Measurements from ENCODE around the gene ABCA3.

ABCA3 gene

DNA sequence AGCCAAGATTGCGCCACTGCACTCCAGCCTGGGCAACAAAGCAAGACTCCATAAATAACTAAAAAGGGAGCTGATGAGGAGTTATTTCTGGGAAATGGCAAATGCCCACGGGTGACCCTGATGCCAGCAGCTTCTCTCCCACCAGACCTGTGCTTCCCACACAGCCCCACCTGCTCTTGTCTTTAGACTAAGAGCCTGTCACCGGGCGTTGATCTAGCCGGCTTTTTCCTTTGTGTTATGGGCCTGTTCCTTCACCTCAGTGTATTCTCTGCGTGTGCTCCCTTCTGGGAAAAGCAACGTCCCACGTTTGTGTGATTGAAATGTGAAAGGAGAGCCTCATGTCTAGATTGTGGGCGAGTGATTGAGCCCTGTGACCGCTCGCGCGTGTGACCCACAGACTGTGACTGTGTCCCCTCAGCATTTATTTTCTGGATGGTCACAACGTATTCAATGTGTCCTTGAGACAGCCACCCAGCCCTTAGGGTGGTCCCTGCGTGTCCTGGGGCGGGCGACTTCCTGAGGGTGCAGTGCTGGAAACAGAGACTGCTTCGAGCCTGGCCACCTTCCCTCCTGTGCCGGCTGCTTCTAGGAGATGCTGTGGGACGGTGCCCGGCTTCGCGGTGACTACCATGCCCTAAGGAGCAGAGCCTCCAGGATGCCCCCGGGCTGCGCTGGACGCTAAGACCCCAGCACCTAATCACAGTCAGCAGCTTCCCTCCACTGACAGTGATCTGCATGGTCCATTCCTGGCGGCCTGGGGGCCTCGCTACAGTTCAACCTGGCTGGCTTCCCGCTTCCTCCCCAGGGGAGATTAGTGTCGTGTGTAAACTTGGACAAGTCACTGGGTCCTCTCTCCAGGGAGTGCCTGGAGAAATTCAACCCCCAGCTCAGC is 64.8 kb downstream of the ABCA3 start:
- TF ChIP-seq, protein P1, sequence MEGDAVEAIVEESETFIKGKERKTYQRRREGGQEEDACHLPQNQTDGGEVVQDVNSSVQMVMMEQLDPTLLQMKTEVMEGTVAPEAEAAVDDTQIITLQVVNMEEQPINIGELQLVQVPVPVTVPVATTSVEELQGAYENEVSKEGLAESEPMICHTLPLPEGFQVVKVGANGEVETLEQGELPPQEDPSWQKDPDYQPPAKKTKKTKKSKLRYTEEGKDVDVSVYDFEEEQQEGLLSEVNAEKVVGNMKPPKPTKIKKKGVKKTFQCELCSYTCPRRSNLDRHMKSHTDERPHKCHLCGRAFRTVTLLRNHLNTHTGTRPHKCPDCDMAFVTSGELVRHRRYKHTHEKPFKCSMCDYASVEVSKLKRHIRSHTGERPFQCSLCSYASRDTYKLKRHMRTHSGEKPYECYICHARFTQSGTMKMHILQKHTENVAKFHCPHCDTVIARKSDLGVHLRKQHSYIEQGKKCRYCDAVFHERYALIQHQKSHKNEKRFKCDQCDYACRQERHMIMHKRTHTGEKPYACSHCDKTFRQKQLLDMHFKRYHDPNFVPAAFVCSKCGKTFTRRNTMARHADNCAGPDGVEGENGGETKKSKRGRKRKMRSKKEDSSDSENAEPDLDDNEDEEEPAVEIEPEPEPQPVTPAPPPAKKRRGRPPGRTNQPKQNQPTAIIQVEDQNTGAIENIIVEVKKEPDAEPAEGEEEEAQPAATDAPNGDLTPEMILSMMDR (IDR thresholded peaks at IDR 0.05; ENCODE audit: insufficient read depth, low read depth, low read length, missing control alignments) = no peak
- no peak overlapping the region for H3K4me3 ChIP-seq (ENCODE audit: low read depth, low read length)
- no peak for DNase-seq (ENCODE audit: low read depth)

DNA sequence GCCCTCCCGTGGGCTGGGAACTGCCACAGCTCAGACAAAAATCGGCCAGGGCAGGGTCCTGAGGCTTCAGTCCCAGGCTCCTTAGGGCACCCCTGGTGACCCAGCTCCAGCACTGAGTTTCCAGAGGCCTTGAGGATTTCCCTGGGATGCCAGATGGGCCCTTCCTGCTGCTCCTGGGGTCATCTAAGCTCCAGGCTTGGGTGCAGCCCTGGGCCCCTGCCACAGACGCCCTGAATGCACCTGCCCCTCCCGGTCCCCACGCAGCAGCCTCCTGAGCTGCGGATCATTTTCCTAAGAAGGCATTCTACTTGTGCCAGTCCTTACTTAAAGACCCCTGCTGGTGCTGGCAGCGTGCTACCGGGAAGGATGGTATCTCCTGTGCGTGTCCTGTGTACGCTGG is 66.6 kb downstream of the ABCA3 start:
- no peak for DNase-seq (ENCODE audit: low read depth)
- H3K4me3 ChIP-seq (ENCODE audit: low read depth, low read length) = no peak overlapping the region
- TF ChIP-seq, protein P1 (IDR thresholded peaks at IDR 0.05; ENCODE audit: insufficient read depth, low read depth, low read length, missing control alignments) = no peak

DNA sequence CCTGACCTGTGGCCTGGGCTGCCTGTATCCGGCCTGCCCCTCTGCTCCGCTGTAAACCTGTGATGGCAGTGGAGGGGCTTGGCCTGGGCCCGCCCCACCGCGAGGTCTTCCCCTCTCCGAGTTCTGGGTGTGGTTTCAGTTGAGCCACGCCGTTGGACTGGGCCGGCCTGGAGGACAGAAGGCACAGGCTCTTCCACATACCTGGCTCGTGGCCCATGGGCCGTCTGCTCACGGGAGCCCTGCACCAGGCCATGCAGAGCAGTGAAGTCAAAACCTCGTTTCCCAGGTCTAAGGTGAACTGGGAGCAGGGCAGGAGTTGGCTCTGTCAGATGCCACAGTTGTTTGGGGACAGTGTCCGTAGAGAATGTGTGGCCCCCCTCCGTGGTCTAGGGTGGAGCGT is 67.0 kb downstream of the ABCA3 start:
- no peak overlapping the region for H3K4me3 ChIP-seq (ENCODE audit: low read depth, low read length)
- TF ChIP-seq, protein P1 (IDR thresholded peaks at IDR 0.05; ENCODE audit: insufficient read depth, low read depth, low read length, missing control alignments) = no peak
- DNase-seq (ENCODE audit: low read depth) = no peak

DNA sequence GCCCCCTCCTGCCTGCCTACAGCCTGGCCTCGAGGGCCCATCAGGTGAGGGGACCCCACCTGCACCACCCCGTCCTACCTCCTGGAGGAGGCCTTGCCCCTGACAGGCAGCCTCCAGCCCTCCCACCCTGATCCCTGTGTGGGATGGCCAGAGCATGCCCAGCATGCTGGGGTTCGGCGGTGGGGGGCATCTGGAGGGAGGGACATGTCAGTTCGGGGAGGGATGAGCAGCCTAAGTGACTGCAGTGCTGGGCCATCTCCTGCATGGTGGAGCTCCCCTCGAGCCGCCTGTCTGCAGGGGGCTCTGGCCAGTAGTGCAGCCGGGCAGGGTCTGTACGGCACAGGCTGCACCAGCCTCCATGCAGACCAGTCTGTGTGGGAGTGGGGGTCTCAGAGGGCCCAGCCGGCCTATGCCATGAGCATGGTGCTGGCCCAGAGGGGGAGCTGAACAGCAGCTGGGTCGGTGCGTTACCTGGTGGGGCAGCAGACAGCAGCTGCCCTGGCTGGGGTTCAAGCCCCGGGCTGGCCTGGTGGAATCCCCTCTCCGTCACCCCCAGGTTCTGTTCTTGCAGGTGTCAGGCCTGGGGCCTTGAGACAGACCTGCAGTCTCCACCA is 68.6 kb downstream of the ABCA3 start:
- DNase-seq (ENCODE audit: low read depth) = no peak

DNA sequence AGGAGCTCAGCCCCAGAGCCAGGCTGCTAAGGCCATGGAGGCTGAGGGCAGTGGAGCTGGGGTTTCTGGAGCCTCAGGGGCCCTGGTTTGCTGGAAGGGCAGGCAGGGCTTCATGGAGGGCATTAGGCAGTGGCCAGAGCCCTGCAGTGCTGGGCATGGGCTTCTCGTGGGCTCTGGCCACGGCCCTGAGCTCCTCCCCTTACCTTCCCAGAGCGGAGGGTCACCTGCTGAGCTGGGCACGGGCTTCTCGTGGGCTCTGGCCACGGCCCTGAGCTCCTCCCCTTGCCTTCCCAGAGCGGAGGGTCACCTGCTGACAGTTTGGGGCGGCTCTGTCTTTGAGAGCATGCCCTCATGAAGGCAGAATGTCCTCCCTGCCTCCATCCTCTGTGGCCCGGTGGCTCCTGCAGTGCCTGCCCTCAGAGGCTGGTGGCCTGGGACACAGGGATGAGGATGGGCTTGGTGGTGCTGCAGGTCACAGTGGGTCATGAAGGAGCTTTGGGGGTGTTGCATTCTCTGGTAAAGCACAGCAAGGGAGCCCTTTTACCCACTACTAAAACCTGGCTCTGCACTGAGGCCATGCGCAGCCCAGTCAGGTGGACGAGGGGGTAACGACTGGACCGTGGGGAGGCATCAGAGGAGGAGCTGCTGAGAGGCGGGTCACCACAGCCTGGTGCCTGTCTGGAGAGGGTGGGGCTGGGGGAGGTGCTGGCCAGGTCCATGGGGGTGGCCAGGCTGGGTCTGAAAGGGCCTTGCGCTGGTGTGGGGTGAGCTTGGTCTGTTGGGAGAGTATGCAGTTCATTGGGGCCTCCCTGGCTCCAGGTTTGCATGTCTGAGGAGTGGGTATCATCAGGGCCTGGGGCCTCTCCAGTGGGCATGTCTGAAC is 69.7 kb downstream of the ABCA3 start:
- DNase-seq (ENCODE audit: low read depth) = no peak

More for the DNA sequence above, 68.6 kb downstream of the ABCA3 start:
- H3K4me3 ChIP-seq (ENCODE audit: low read depth, low read length) = no peak overlapping the region
- TF ChIP-seq, protein P1 (IDR thresholded peaks at IDR 0.05; ENCODE audit: insufficient read depth, low read depth, low read length, missing control alignments) = no peak

DNA sequence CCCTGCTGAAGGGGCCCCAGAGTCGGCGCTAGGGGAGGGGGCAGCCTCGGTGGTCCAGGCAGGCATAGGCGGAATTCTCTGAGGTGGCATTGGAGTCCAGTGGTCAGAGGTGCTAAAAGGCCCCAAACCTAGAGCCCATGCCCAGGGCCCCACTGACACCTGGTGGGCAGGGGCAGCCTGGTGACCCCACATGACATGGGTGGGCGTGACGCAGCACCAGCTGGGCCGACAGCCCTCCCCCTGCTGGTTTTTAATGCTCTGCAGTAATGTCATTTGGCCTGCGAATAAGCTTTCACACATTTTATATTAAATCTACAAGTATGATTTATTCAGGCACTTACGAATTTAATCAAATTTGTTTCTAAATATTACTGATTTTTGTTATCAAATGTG is 70.5 kb downstream of the ABCA3 start:
- TF ChIP-seq, protein P1 (IDR thresholded peaks at IDR 0.05; ENCODE audit: insufficient read depth, low read depth, low read length, missing control alignments) = no peak
- no peak overlapping the region for H3K4me3 ChIP-seq (ENCODE audit: low read depth, low read length)
- DNase-seq (ENCODE audit: low read depth) = no peak

More for the DNA sequence above, 69.7 kb downstream of the ABCA3 start:
- H3K4me3 ChIP-seq (ENCODE audit: low read depth, low read length) = no peak overlapping the region
- TF ChIP-seq, protein P1 (IDR thresholded peaks at IDR 0.05; ENCODE audit: insufficient read depth, low read depth, low read length, missing control alignments) = no peak
